ENCODE data around the gene ADAMTS6.

Gene ADAMTS6

GRCh38 chr5:65307931-65308330 lies 173.8 kb downstream of the ADAMTS6 start:
- TF ChIP-seq CTCF (IDR thresholded peaks at IDR 0.05; ENCODE audit: low read depth, low read length): no peak
- DNase-seq (ENCODE audit: extremely low read depth, low read depth): no peak

- DNase-seq (ENCODE audit: extremely low read depth, low read depth): no peak
- no peak for TF ChIP-seq CTCF (IDR thresholded peaks at IDR 0.05; ENCODE audit: low read depth, low read length)
These were observed 174.6 kb downstream of the ADAMTS6 start for GRCh38 chr5:65307088-65307487.

GRCh38 chr5:65305913-65306312 lies 175.8 kb downstream of the ADAMTS6 start:
- TF ChIP-seq CTCF (IDR thresholded peaks at IDR 0.05; ENCODE audit: low read depth, low read length): no peak
- no peak for DNase-seq (ENCODE audit: extremely low read depth, low read depth)

- no peak for TF ChIP-seq CTCF (IDR thresholded peaks at IDR 0.05; ENCODE audit: low read depth, low read length)
- peak; percentile 32 for DNase-seq (ENCODE audit: extremely low read depth, low read depth)
These were observed 181.9 kb downstream of the ADAMTS6 start for GRCh38 chr5:65299861-65300260.

GRCh38 chr5:65296067-65296466 lies 185.7 kb downstream of the ADAMTS6 start:
- no peak for TF ChIP-seq CTCF (IDR thresholded peaks at IDR 0.05; ENCODE audit: low read depth, low read length)
- no peak for DNase-seq (ENCODE audit: extremely low read depth, low read depth)

- DNase-seq (ENCODE audit: extremely low read depth, low read depth): no peak
- TF ChIP-seq CTCF (IDR thresholded peaks at IDR 0.05; ENCODE audit: low read depth, low read length): no peak
These were observed 189.5 kb downstream of the ADAMTS6 start for GRCh38 chr5:65292196-65292595.

GRCh38 chr5:65290677-65291076 lies 191.0 kb downstream of the ADAMTS6 start:
- no peak for DNase-seq (ENCODE audit: extremely low read depth, low read depth)
- no peak for TF ChIP-seq CTCF (IDR thresholded peaks at IDR 0.05; ENCODE audit: low read depth, low read length)

All from AG09319 (cell line).